GM12891 (cell line): ENCODE measurements around the gene ALS2CL.

Experiments
- PAX5 ChIP-seq: IDR thresholded peaks from 2 replicates; pipeline ENCODE4 v1.6.1; 2011; ENCODE audit warnings: low read length, moderate library complexity, mild to moderate bottlenecking; ENCODE audit not compliant: insufficient read depth, severe bottlenecking
- POLR2A ChIP-seq: IDR thresholded peaks from 2 replicates; pipeline ENCODE4 v1.6.1; 2011; ENCODE audit warnings: low read depth, low read length, control low read depth
- POLR2AphosphoS5 ChIP-seq: IDR thresholded peaks from 2 replicates; pipeline ENCODE4 v1.6.1; 2011; ENCODE audit warnings: low read depth, low read length, control low read depth
- POU2F2 ChIP-seq: IDR thresholded peaks from 2 replicates; pipeline ENCODE4 v1.6.1; 2011; ENCODE audit warnings: low read depth, mild to moderate bottlenecking, control low read depth, low read length, moderate library complexity
- SPI1 ChIP-seq: IDR thresholded peaks from 2 replicates; pipeline ENCODE4 v1.6.1; 2011; ENCODE audit warnings: low read depth, low read length, control low read depth
- TAF1 ChIP-seq: IDR thresholded peaks from 2 replicates; pipeline ENCODE4 v1.6.1; 2011; ENCODE audit warnings: low read depth, low read length, control low read depth

GRCh38 chr3:46724424-46724823 is 30.9 kb upstream of the ALS2CL start:
- TF ChIP-seq POLR2AphosphoS5 (no peak), POLR2A (no peak), TAF1 (no peak), SPI1 (no peak), POU2F2 (no peak), PAX5 (no peak)
